GM21619 (cell line): ENCODE measurements around the gene MST1.

Experiments used
- ATAC-seq: cut with Tn5 transposase; IDR thresholded peaks from one replicate; pipeline ENCODE4 v1.9.1; 2021; ENCODE audit not compliant: unreplicated experiment

Gene MST1

GRCh38 chr3:49689046-49689907, at the start of gene MST1, which contains the start of gene RNF123:
MST1 (minus strand) TSS chr3:49689474; CDS start chr3:49688691, 783 bp downstream.
RNF123 (plus strand) TSS chr3:49689557; CDS start chr3:49691166, 1,609 bp downstream.
- ATAC-seq, result peak; percentile 56

- ATAC-seq, result no peak
Observed at GRCh38 chr3:49738067-49738713, 48.9 kb upstream of the MST1 start.

DNA sequence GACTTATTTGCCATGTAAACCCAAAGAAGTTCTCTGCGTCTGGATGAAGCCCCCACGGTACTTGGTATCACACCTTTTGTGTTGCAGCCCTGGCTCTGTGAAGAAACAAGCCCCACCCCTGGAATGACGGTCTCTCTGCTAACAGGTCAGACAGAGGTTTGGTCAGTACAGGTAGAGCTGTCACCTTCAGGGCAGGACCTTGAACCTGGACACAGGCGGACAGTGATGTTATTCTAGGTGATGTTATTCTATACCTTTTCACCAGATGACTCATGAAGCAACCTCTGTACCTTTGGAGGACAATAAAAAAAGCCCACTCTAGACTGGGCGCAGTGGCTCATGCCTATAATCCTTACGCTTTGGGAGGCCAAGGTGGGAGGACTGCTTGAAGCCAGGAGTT, 45.5 kb upstream of the MST1 start:
- no peak for ATAC-seq

- no peak for ATAC-seq
Observed at GRCh38 chr3:49733551-49733950, 44.3 kb upstream of the MST1 start.

- no peak for ATAC-seq
Observed at GRCh38 chr3:49732597-49732996, 43.3 kb upstream of the MST1 start.

DNA sequence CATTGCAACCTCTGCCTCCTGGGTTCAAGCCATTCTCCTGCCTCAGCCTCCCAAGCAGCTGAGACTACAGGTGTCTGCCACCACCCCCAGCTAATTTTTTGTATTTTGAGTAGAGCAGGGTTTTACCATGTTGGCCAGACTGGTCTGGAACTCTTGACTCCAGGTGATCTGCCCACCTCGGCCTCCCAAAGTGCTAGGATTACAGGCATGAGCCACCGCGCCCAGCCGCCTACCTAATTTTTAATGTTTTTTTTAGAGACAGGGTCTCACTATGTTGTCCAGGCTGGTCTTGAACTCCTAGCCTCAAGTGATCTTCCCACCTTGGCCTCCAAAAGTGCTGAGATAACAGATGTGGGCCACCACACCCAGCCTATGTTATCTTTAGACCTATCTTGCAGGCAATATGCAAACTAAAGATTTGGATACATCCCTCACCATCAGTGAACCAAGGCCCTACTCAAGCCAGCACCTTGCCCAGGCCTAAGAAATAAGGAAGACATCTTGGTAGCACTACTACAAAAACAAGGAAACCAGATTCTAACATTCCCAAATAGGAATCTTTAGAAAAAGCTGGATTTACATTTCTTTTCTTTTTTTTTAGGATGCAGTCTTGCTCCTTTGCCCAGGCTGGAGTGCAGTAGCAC, 40.8 kb upstream of the MST1 start:
- no peak for ATAC-seq

- ATAC-seq, result no peak
Observed at GRCh38 chr3:49727924-49728361, 38.7 kb upstream of the MST1 start.

DNA sequence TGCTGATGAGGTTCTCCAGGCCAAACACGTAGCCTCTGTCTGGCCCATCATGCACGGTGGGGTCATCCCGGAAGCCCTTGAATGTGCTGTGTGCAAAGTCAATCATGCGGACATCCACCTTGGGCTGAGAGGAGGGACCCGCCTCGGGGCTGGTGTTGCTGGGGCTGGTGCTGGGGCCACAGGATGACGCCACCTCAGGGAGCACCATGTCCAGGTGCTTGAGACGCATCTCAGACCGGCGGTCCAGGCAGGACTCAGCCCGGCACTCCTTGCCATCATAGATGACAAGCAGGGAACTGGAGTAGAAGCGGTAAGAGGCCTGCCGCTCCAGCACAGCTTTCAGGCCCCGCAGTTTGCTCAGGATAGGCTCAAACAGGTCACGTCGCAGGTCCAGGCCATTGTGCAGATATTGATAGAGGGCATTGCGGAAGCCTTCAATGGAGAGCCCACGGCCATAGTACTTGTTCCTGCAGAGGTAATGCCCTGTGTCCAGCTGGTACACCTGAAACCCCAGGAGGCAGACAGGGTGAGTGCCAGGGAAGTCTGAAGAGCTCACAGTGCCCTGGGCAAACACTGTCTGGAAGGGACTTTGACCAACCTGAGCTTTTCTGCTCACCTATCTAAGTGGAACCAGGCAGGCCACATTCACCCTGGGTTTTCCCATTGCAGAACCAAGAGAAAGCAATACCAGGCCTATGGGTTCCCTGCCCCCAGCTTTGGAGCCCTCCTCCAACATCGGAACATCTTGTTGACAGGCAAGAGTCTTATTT, 38.1 kb upstream of the MST1 start:
- ATAC-seq, result no peak

GRCh38 chr3:49725906-49726681, 36.8 kb upstream of the MST1 start:
- ATAC-seq, result no peak

DNA sequence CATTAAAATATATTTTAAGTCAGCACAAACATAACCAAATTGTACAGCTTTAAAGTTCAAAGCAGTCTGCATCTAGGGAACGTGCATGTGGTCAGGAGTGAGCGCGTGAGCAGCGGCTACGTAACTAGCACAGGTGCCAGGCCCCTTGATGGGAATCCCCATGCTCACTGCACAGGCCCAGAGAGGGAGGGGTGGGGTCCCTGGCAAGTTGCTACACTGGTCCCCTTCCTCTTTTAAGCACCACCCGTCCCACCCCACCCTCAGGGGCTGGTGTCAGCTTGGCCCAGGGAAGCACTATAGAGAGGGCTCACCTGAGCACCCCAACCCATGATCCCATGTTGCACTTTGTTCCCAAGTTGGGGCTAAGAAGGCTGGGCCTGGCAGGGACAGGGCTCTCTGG, 35.3 kb upstream of the MST1 start:
- ATAC-seq, result no peak

DNA sequence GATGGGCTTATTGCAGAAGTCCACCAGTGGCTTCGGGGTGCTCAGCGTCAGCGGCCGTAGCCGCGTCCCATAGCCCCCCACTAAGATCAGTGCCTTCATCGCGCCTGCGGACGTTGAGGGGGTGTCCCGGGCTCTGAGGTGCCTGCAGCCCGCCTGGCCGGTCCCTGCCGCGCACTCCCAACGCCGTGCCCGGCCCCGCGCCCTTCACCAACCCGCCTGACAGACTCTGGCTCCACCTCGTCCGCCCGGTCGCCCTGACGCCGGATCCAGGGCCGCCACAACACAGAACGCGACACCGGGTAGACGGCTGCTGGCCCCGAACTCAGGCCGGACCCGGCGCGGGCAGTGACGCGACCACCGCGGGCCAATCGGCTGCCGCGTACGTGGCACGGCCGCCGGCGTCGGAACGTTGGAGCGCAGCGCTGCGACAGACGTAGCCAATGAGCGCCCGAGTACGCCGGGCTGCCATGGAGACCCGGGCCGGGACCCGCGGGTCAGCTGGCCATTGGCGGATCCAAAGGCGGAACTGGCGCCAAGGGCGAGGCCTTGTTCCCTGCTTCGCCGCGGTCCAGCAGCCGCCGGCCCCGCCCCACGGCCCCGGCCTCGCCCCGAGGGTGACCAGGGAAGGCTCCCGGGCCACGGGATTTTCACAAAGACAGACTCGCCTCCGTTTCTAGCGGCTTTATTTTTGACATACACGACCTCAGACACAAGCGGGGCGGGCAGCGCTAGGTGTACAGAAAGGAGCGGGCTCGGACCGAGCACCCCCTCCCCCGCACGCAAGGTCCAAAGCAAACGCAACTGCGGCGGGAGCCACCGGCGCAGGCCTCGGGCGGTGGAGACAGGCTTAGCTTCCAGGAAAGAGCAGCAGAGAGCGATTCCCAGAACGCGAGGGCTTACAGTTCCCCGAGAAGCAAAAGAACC, 34.6 kb upstream of the MST1 start, which contains the start of gene GMPPB:
Gene GMPPB (minus strand): TSS at position 324 of the 924 bp plus-strand sequence. CDS start 225 bp downstream, at position 99.
- ATAC-seq, result peak; percentile 67

DNA sequence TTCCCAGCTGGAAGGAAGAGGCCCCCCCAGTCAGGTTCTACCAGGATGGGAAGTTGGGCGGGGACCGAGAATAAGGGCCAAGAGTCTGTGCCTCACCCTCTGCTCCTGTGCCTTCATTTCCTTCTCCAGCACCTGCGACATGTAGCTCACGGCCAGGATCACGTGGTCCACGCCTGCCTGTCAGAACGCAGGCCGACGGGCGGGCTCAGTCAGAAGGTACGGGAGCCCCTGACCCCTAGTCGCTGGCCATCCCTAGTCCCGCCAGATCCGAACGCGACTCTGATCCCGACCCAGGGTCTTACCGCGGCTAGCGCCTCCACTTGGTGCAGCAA, 34.0 kb upstream of the MST1 start:
- ATAC-seq, result no peak

GRCh38 chr3:49722896-49723295, 33.6 kb upstream of the MST1 start:
- ATAC-seq, result no peak

DNA sequence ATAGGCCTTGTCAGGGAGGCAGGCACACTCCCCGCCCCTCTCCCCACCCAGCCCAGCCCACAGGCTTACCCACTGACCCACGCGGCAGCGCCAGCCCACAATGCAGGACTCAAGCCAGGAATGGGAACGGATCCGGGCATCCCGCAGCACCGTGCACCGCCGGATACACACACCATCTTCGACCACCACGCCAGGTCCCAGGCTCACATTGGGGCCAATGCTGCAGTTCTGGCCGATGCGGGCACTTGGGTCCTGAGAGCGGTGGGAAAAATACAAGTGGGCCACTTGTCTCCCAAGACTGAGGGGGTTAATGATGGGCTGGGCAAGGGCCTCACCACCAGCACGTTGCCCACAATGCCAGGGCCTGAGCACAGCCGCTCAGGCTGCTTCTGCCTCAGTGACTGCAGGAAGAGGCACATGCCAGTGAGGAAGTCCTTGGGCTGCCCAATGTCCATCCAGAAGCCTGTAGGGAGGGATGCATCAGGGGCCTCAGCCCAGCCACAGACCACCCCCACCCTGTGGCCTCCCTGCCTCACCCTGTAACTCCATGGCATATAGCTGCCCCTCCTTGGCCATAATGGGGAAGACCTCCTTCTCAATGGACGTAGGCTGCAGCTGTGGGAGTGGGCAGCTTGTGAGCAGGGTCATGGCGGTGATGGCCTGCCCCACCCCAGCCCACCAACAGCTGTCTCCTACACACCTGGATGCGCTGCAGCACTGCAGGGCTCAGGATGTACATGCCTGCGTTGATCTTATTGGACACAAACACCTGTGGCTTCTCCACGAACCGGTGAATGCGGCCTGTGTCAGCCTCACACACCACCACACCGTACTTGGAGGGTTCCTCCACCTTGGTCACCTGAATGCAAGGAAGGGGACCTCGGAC, 32.9 kb upstream of the MST1 start:
- no peak for ATAC-seq

DNA sequence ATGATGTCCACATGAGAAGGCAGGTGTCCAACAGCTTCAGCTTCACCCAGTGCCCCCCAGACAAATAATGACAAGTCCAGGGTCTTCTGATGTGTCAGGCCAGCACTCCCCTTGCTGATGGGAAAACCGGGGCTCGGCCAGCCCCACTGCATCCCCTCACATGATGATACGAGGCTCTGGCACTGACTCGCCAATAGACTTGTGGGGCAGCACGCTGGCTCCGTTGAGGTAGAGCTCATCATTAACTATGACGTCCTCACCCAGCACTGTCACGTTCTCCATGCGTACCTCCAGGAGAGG, 32.3 kb upstream of the MST1 start:
- ATAC-seq, result no peak

DNA sequence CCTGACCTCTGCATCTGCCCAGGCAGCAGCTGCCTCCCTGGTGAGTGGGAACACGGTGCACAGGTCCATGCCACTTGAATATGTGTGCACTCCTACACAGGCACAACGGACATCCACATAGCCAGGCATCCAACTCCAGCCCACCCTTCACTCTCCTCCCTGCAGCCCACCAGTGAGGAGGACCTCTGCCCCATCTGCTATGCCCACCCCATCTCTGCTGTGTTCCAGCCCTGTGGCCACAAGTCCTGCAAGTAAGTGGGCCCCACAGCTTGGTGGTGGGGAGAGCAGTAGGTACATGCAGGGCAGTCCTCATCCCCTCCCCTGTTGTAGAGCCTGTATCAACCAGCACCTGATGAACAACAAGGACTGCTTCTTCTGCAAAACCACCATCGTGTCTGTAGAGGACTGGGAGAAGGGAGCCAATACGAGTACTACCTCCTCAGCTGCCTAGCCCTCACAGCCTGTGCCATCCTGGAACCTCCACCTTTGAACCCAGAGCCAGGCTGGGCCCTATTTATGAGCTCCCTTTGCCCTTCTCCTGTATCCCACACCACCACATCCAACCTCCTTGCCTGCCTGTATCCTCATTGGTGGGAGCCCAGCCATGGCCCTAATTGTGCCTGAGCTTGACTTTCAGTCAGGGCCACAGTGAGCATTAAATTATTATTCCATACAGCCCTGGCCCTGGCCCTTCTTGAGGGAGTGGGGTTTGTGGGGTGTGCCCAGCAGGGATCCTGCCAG, 31.8 kb upstream of the MST1 start:
- ATAC-seq, result no peak

GRCh38 chr3:49719214-49719884, 30.1 kb upstream of the MST1 start, which contains the start of gene AMIGO3:
AMIGO3 (minus strand) TSS chr3:49719684; CDS start chr3:49719465, 219 bp downstream.
- peak; percentile 48 for ATAC-seq
